ENCODE measurements around the gene GALNT9. TPM values are rescaled to one million over a fixed set of nuclear protein-coding genes. Genes with fewer than 3 reads are reported as not detected.
A peak's percentile ranks its signal among the peaks of the same experiment; 100 is the strongest.
"Not testable (repeated sequence)": the region's sequence is repeated elsewhere in the genome, so short reads cannot be mapped to it uniquely, and the experiment has no call there.

The GALNT9 gene
- total RNA-seq, 2 experiments from 2014 or later = 0.86 to 1.2 TPM

DNA sequence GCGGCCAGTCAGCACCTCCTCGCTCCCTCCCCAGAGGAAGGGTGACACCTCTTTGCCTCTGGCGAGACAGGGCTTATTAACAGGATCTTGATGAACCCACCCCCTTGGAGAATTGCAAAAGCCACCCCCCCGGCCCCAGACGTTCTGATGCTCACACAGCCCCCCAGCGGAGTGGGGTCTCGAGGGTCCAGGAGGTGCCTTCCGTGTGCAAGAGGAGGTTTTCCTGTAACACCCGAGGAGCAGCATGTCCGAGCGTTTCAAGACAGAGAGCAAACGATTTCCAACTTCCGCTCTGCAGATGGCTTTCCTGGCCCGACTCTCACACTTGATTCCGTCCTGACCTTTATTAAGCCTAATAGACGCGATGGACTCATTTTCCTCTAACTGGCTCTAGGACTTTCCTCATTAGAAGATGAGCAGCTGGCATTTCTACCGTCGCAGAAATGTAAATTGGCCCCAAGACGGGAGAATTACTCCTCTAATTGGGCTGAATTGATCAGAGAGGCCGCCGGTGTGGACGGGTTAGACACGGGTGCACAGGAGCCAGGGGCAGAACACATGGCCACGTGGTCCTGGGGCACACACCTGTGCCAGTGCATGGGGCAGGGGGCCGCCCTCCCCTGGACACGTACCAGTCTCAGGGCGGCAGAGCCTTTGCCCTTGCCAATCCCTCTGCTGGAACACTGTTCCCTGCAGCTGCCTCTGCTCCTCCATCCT is 100.8 kb downstream of the GALNT9 start:
- Mint-ChIP-seq H3K4me3 (no peak overlapping the region), H3K4me1 (ENCODE audit: low read depth) (no peaks in the 10 kb centered on the region), H3K27me3 (ENCODE audit: low read depth) (peaks cover 3% of the 10 kb centered on the region), H3K36me3 (ENCODE audit: low read depth) (no peaks in the 10 kb centered on the region), H3K27ac (no peak overlapping the region), H3K9me3 (no peaks in the 10 kb centered on the region)
- CTCF ChIA-PET = no interaction called here
- DNase-seq = no peak
- intact Hi-C loops (cut with micrococcal nuclease) = no loop called here

DNA sequence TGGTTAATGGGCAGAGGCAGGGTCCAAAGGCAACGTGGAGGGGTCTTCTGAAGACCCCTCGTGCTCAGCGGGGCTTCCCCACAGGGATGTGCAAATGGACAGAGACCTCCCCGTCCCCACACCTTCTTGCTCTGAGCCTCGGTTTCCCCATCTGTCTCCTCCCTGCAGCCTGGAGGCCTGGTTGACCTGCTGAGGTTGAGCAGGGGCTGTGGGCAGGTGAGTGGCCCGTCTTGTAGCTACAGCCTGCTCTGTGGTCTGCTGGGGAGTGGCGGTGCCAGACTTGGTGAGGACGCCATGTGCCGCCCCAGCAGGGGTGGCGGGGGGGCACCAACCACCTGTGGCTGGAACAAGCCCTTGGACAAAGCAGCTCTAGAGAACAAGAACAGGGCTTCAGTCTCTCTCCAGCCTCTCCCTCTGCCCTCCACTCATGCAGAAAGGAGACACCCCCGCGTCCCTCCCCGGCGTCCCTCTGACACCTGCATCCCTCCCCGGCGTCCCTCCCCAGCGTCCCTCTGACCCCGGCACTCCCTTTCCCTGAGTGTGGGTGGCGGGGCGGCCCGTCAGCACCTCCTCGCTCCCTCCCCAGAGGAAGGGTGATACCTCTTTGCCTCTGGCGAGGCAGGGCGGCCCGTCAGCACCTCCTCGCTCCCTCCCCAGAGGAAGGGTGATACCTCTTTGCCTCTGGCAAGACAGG is 101.5 kb downstream of the GALNT9 start:
- H3K36me3 Mint-ChIP-seq (ENCODE audit: low read depth) = no peaks in the 10 kb centered on the region
- no peaks in the 10 kb centered on the region for H3K4me1 Mint-ChIP-seq (ENCODE audit: low read depth)
- no peak for DNase-seq
- H3K27ac Mint-ChIP-seq = no peak overlapping the region
- H3K9me3 Mint-ChIP-seq = no peaks in the 10 kb centered on the region
- peaks cover 3% of the 10 kb centered on the region for H3K27me3 Mint-ChIP-seq (ENCODE audit: low read depth)
- no peak overlapping the region for H3K4me3 Mint-ChIP-seq
- CTCF ChIA-PET = no interaction called here
- intact Hi-C loops (cut with micrococcal nuclease) = no loop called here

DNA sequence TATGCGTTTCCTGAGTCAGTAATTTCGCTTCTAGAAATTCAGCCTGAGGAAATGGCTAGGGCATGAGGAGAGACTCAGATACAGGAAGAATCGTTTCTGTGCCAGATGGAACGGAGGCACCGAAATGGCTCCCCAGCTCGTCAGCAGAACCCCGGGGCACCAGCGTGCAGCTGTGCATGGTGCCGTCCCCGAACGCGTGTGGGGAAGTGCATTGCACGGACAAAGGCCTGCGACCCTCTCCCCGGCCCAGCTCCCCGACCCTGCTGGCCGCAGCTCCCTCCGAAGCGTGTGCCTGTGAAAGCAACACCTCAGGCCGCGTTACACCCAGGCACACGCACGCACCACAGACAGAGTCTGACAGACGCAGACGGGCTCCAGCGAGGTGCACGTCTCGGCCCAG is 102.3 kb downstream of the GALNT9 start:
- CTCF ChIA-PET = no interaction called here
- no peaks in the 10 kb centered on the region for H3K9me3 Mint-ChIP-seq
- H3K4me3 Mint-ChIP-seq = no peak overlapping the region
- intact Hi-C loops (cut with micrococcal nuclease) = no loop called here
- no peak overlapping the region for H3K27ac Mint-ChIP-seq
- H3K36me3 Mint-ChIP-seq (ENCODE audit: low read depth) = no peaks in the 10 kb centered on the region
- H3K4me1 Mint-ChIP-seq (ENCODE audit: low read depth) = peaks cover 5% of the 10 kb centered on the region
- no peak for DNase-seq
- peaks cover 3% of the 10 kb centered on the region for H3K27me3 Mint-ChIP-seq (ENCODE audit: low read depth)

DNA sequence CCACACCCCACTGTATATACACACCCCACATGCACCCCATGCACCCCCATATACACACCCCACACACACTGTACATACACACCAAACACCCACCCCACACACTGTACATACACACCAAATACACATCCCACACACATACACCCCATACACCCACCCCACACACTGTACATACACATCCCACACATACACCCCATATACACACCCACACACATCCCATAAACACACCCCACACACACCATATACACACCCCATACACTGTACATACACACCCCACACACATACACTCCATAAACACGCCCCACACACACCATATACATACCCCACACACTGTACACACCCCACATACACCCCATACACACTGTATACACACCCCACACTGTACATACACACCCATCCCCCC is 102.8 kb downstream of the GALNT9 start:
- Mint-ChIP-seq H3K27me3 (ENCODE audit: low read depth) (peaks cover 3% of the 10 kb centered on the region), H3K9me3 (no peaks in the 10 kb centered on the region)
- no peak for DNase-seq

DNA sequence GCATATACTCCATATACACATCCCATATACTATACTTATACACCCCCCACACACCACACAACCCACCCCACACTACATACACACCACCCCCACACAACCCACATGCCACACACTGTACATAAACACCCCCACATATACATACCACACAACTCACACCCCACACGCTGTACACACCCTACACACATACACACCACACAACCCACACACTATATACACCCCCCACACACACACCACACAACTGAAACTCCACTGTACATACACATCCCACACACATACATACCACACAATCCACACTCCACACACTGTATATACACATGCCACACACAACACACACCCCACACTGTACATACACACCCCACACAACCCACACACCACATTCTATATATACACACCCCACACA is 104.2 kb downstream of the GALNT9 start:
- no peaks in the 10 kb centered on the region for H3K9me3 Mint-ChIP-seq
- intact Hi-C loops (cut with micrococcal nuclease) = no loop called here
- CTCF ChIA-PET = no interaction called here
- no peak overlapping the region for H3K4me3 Mint-ChIP-seq
- H3K4me1 Mint-ChIP-seq (ENCODE audit: low read depth) = peaks cover 7% of the 10 kb centered on the region
- no peak for DNase-seq
- H3K27me3 Mint-ChIP-seq (ENCODE audit: low read depth) = peaks cover 3% of the 10 kb centered on the region
- no peaks in the 10 kb centered on the region for H3K36me3 Mint-ChIP-seq (ENCODE audit: low read depth)
- no peak overlapping the region for H3K27ac Mint-ChIP-seq

More for the DNA sequence above, 102.8 kb downstream of the GALNT9 start:
- Mint-ChIP-seq H3K4me1 (ENCODE audit: low read depth) (peaks cover 7% of the 10 kb centered on the region), H3K4me3 (no peak overlapping the region), H3K27ac (no peak overlapping the region), H3K36me3 (ENCODE audit: low read depth) (no peaks in the 10 kb centered on the region)
- intact Hi-C loops (cut with micrococcal nuclease) = no loop called here
- CTCF ChIA-PET = no interaction called here

DNA sequence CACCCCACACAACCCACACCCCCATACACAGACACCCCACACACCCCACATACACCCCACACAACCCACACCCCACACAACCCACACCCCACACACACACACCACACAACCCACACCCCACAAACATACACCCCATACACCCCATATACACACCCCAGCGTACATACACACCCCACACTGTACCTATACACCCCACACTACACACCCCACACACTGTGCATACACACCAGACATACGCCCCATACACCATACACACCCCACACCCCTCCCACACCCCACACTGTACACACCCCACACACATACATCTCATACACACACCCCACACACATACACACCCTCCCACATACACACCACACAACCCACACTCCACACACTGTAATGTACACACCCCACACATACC is 104.9 kb downstream of the GALNT9 start:
- no peak overlapping the region for H3K4me3 Mint-ChIP-seq
- H3K9me3 Mint-ChIP-seq = no peaks in the 10 kb centered on the region
- H3K36me3 Mint-ChIP-seq (ENCODE audit: low read depth) = no peaks in the 10 kb centered on the region
- peaks cover 3% of the 10 kb centered on the region for H3K27me3 Mint-ChIP-seq (ENCODE audit: low read depth)
- no peak for DNase-seq
- H3K4me1 Mint-ChIP-seq (ENCODE audit: low read depth) = peaks cover 7% of the 10 kb centered on the region
- intact Hi-C loops (cut with micrococcal nuclease) = no loop called here
- H3K27ac Mint-ChIP-seq = no peak overlapping the region
- CTCF ChIA-PET = no interaction called here

DNA sequence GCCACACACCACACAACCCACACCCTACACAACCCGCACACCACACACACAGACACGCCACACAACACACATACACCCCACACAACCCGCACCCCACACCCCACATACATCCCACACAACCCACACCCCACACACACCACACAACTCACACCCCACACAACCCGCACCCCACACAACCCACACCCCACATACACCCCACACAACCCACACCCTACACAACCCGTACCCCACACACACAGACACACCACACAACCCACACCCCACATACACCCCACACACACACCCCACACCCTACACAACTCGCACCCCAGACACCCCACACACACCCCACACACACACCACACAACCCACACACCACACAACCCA is 106.6 kb downstream of the GALNT9 start:
- no peak for DNase-seq
- Mint-ChIP-seq H3K4me3 (no peak overlapping the region), H3K27me3 (ENCODE audit: low read depth) (no peaks in the 10 kb centered on the region)

DNA sequence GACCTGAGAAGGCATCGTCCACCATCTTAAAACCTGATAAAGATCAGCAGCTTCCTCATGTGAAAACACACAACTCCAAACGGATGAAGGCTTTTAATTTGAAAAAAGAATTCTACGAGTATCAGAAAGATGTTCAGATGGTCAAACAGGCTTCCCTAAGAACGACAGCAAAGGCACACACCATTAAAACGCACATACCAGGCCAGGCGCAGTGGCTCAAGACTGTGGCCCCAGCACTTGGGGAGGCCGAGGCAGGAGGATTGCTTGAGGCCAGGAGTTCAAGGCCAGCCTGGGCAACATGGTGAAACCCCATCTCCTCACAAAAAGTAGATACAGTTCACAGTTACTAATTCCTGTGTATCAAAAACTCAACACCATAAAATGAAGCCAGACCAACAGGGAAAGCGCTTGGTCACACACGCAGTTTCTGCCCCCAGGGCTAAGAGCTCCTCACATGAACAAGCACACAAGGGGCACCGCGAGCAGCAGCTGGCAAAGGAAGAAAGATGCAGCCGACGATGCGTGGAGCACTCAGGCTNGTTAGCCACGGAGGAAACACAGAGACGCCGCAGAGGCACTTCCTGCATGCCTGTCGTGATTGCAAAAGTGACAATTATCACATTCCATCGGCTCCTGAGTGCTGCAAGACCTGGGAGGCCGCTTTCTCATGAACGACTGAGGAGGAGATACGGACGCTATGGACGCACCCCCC is 107.1 kb downstream of the GALNT9 start:
- DNase-seq = peak; percentile 49
- intact Hi-C loops (cut with micrococcal nuclease) = no loop called here
- no peak overlapping the region for H3K4me3 Mint-ChIP-seq
- CTCF ChIA-PET = no interaction called here
- H3K4me1 Mint-ChIP-seq (ENCODE audit: low read depth) = peaks cover 7% of the 10 kb centered on the region
- H3K9me3 Mint-ChIP-seq = no peaks in the 10 kb centered on the region
- no peaks in the 10 kb centered on the region for H3K36me3 Mint-ChIP-seq (ENCODE audit: low read depth)
- no peak overlapping the region for H3K27ac Mint-ChIP-seq
- H3K27me3 Mint-ChIP-seq (ENCODE audit: low read depth) = no peaks in the 10 kb centered on the region

More for the DNA sequence above, 106.6 kb downstream of the GALNT9 start:
- no peaks in the 10 kb centered on the region for H3K36me3 Mint-ChIP-seq (ENCODE audit: low read depth)
- peaks cover 7% of the 10 kb centered on the region for H3K4me1 Mint-ChIP-seq (ENCODE audit: low read depth)
- H3K27ac Mint-ChIP-seq = no peak overlapping the region
- CTCF ChIA-PET = no interaction called here
- no peaks in the 10 kb centered on the region for H3K9me3 Mint-ChIP-seq
- intact Hi-C loops (cut with micrococcal nuclease) = no loop called here

DNA sequence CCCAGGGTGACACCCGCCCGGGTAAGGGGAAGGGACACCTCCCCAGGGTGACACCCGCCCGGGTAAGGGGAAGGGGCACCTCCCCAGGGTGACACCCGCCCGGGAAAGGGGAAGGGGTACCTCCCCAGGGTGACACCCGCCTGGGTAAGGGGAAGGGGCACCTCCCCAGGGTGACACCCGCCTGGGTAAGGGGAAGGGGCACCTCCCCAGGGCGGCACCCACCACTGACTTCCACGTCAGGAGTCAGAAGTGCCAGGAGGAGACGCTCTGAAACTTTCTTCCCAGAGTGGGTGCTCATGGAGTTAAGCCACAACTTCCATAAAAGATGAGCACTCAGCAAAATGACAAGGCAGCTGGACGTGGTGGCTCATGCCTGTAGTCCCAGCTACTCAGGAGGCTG is 109.6 kb downstream of the GALNT9 start:
- not testable (repeated sequence) for H3K27ac Mint-ChIP-seq; H3K36me3 Mint-ChIP-seq (ENCODE audit: low read depth); DNase-seq; H3K9me3 Mint-ChIP-seq; H3K27me3 Mint-ChIP-seq (ENCODE audit: low read depth); H3K4me1 Mint-ChIP-seq (ENCODE audit: low read depth); H3K4me3 Mint-ChIP-seq
- CTCF ChIA-PET = interaction anchor here (0.8 to 2.0 kb wide), 5 partner anchors 40 to 195 kb away, joined by 3 to 7 read pairs (median 4); no protein-coding TSS in a partner anchor
- intact Hi-C loops (cut with micrococcal nuclease) = loop anchor here (1.0 kb wide), 1 partner anchor 65 kb away; no protein-coding TSS in a partner anchor

DNA sequence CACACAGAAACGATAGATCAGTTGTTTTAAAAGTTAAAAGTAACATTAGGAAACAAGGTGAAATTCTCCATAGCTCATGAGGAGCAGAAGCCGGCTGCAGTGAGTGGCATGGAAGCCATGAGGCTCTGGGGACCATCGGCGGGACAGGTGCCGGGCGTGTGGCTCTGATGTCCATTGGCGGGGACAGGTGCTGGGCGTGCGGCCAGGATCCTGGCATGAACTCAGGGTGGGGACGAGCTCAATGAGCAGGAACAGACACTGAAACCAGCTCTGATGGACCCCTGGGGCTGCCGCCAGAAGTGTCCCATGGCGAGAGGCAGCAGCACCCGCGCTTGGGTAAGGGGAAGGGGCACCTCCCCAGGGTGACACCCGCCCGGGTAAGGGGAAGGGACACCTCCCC is 110.1 kb downstream of the GALNT9 start:
- no peak overlapping the region for H3K27ac Mint-ChIP-seq
- no peaks in the 10 kb centered on the region for H3K36me3 Mint-ChIP-seq (ENCODE audit: low read depth)
- no peak overlapping the region for H3K4me3 Mint-ChIP-seq
- CTCF ChIA-PET = interaction anchor here (0.8 to 2.0 kb wide), 5 partner anchors 40 to 195 kb away, joined by 3 to 7 read pairs (median 4); no protein-coding TSS in a partner anchor
- H3K9me3 Mint-ChIP-seq = no peaks in the 10 kb centered on the region
- intact Hi-C loops (cut with micrococcal nuclease) = loop anchor here (1.0 kb wide), 1 partner anchor 65 kb away; no protein-coding TSS in a partner anchor
- H3K4me1 Mint-ChIP-seq (ENCODE audit: low read depth) = peaks cover 7% of the 10 kb centered on the region
- DNase-seq = no peak
- no peaks in the 10 kb centered on the region for H3K27me3 Mint-ChIP-seq (ENCODE audit: low read depth)

DNA sequence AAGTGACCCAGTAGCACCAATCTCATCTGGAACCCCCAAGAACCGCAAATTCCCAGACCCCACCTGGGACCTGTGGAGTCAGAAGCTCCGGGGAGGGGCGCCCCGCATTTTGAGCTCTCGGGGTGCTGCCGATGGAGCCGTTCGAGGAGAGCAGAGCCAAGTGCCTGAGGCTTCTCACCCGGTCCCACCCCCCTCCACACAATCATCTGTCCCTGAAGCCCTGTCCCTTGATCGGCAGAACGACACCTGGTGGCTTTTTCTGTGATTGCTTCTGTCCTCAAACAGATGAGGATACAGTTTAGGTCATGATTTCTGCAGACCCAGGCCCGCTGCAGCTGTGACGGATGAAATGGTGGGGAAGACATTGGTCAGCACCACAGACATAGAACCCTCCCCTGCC is 110.5 kb downstream of the GALNT9 start:
- H3K4me1 Mint-ChIP-seq (ENCODE audit: low read depth) = peaks cover 7% of the 10 kb centered on the region
- peak; percentile 54 for DNase-seq
- no peak overlapping the region for H3K27ac Mint-ChIP-seq
- intact Hi-C loops (cut with micrococcal nuclease) = loop anchor here (1.0 kb wide), 1 partner anchor 65 kb away; no protein-coding TSS in a partner anchor
- no peaks in the 10 kb centered on the region for H3K27me3 Mint-ChIP-seq (ENCODE audit: low read depth)
- H3K36me3 Mint-ChIP-seq (ENCODE audit: low read depth) = no peaks in the 10 kb centered on the region
- no peak overlapping the region for H3K4me3 Mint-ChIP-seq
- no peaks in the 10 kb centered on the region for H3K9me3 Mint-ChIP-seq
- CTCF ChIA-PET = interaction anchor here (0.8 to 2.0 kb wide), 5 partner anchors 39 to 196 kb away, joined by 3 to 7 read pairs (median 4); no protein-coding TSS in a partner anchor

DNA sequence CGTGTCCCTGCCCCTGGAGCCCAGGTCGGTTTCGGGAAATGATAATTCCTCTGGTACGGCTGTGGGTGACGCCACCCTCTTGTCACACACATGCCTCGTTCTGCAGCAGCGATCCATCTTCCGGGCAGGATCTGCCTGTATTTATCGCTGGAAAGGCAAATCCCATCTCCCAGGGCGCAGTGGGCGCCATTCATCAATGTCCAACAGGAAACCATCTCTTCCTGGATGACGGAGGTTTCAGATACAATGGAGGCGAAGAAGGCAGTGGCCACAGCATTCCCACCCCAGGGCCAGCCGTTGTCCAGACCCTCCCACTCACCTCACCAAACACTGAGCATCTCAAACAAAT is 110.9 kb downstream of the GALNT9 start:
- Mint-ChIP-seq H3K4me1 (ENCODE audit: low read depth) (peaks cover 7% of the 10 kb centered on the region), H3K4me3 (no peak overlapping the region), H3K27me3 (ENCODE audit: low read depth) (no peaks in the 10 kb centered on the region), H3K27ac (no peak overlapping the region), H3K36me3 (ENCODE audit: low read depth) (no peaks in the 10 kb centered on the region), H3K9me3 (no peaks in the 10 kb centered on the region)
- CTCF ChIA-PET = interaction anchor here (1.5 to 2.0 kb wide), 2 partner anchors 65 to 196 kb away, joined by 4 to 7 read pairs; no protein-coding TSS in a partner anchor
- intact Hi-C loops (cut with micrococcal nuclease) = no loop called here
- no peak for DNase-seq
